Ovary (tissue), 9 donors: ENCODE data around the gene PER2. TPM values are rescaled to one million over a fixed set of nuclear protein-coding genes. Genes with fewer than 3 reads are reported as not detected.

Experiments
- DNase-seq, 5 donors: peaks; one replicate each; pipeline ENCODE4 v3.0.0-alpha.2; 2019 to 2020
- H3K27ac ChIP-seq, 2 donors: fragments of 200-600 bp; one replicate each; pipeline versions ENCODE4 v1.5.1 to v1.8.0; 2019 to 2022
- H3K27me3 ChIP-seq: fragments of 200-600 bp; one replicate; pipeline ENCODE4 v1.8.0; 2022
- H3K36me3 ChIP-seq: fragments of 200-600 bp; sonication (generic); one replicate; pipeline ENCODE4 v1.5.1; 2019
- H3K4me1 ChIP-seq: one replicate; pipeline ENCODE4 v1.8.1; 2013; ENCODE audit warnings: mild to moderate bottlenecking, moderate library complexity; ENCODE audit not compliant: insufficient read depth
- H3K4me3 ChIP-seq: fragments of 200-600 bp; sonication (generic); one replicate; pipeline ENCODE4 v1.5.1; 2017
- H3K9me3 ChIP-seq, 2 donors: fragments of 200-600 bp in 1 of 2; sonication (generic) in 1 of 2; one replicate each; pipeline versions ENCODE4 v1.5.1 to v1.8.1; 2013 to 2019; ENCODE audit warnings: mild to moderate bottlenecking in 1 of 2, moderate library complexity in 1 of 2
- CTCF ChIP-seq, 3 donors: fragments of 450-650 bp in 2 of 3; fragments of 200-600 bp in 1 of 3; IDR thresholded peaks; one replicate each; pipeline versions ENCODE4 v1.5.1 to v1.8.0; 2016 to 2022; ENCODE audit warnings: antibody characterized with exemption in 3 of 3, mild to moderate bottlenecking in 1 of 3
- EP300 ChIP-seq: sonication (generic); formaldehyde crosslinking; IDR thresholded peaks from one replicate; pipeline ENCODE4 v1.6.1; 2017; ENCODE audit warnings: antibody characterized with exemption
- POLR2A ChIP-seq: fragments of 450-650 bp; IDR thresholded peaks from one replicate; pipeline ENCODE4 v1.6.1; 2017; ENCODE audit warnings: antibody characterized with exemption, mild to moderate bottlenecking, moderate library complexity
- WGBS, 3 donors: extraction: QIAGEN DNeasy Blood & Tissue Kit in 1 of 3; methylation state at CpG; one replicate each; pipeline versions ENCODE4 v1.1.5 to v1.1.7; 2013 to 2017; 5-methylcytosine and 5-hydroxymethylcytosine counted together
- intact Hi-C, 4 donors: fragments of 100-400 bp; cut with DNase I; formaldehyde crosslinking; loops; one replicate each; pipeline versions ENCODE4 v1.11.0 to v1.15.1; 2022 to 2023
- polyA plus RNA-seq, 2 donors: library from polyadenylated mRNA; stranded (reverse); fragments of 200-250 nt in 1 of 2; fragments of 350-450 nt in 1 of 2; fragmentation: Illumina TruSeq in 1 of 2; extraction: RNeasy Lipid Tissue Mini Kit (QIAGEN cat#74804) in 1 of 2; gene quantifications; one replicate each; pipeline ENCODE4 v1.2.3, GENCODE V29; 2013 to 2014
- total RNA-seq, 7 donors: library from RNA; depleted of rRNA in 2 of 7; stranded (reverse); fragments of >200 nt in 2 of 7; fragmentation: NEBNext Ultra II Directional in 3 of 7; extraction: Animal tissue kit (Norgen Biotek cat#: 25700) in 3 of 7; gene quantifications; one replicate each; pipeline versions ENCODE4 v1.1.0 to v1.2.4, GENCODE V29; 2016 to 2023
- donor health status: DM: no; HTN: no; CAD: no; lungs with moderate emphysema.
- donor health status: DM: no; HTN: no; CAD: no.
- donor health status: Bipolar disorder and iron deficiency.
- donor health status: DM: yes; HTN: yes; CAD: no.
- donor health status: DM: no; HTN: no; CAD: no.
- donor health status: DM: yes; HTN: yes; CAD: no.

PER2 gene
- total and polyA plus RNA-seq, 9 donors = 8.1 to 34.5 (median 22.4) TPM

GRCh38 chr2:238247841-238248453 lies 40.5 kb downstream of the PER2 start:
- no peak for DNase-seq
- TF ChIP-seq POLR2A (no peak), EP300 (no peak), CTCF (IDR thresholded peaks at IDR 0.05) (no peak)
- Histone ChIP-seq H3K4me3 (no peak overlapping the region), H3K9me3 (no peaks in the 10 kb centered on the region), H3K27me3 (no peaks in the 10 kb centered on the region), H3K27ac (no peak overlapping the region), H3K4me1 (no peaks in the 10 kb centered on the region), H3K36me3 (no peaks in the 10 kb centered on the region)
- intact Hi-C loops = loop anchor here in 1 of 4 donors (10.0 kb wide), 1 partner anchor 283 kb away; the partner anchor contains the start of gene UBE2F
- WGBS, 3 donors = 65 to 73% (median 68%) methylated on average over 10 of the region's 10 CpGs

GRCh38 chr2:238247002-238247822 lies 41.2 kb downstream of the PER2 start:
- TF ChIP-seq POLR2A = no peak
- TF ChIP-seq EP300 = no peak
- no peak for TF ChIP-seq CTCF (IDR thresholded peaks at IDR 0.05)
- no peaks in the 10 kb centered on the region for H3K4me1 ChIP-seq
- intact Hi-C loops = loop anchor here in 1 of 4 donors (10.0 kb wide), 1 partner anchor 282 kb away; the partner anchor contains the start of gene UBE2F
- no peak for DNase-seq
- 81 to 89% (median 88%) methylated on average over 13 of the region's 13 CpGs for WGBS, 3 donors
- H3K9me3 ChIP-seq = no peaks in the 10 kb centered on the region
- no peaks in the 10 kb centered on the region for H3K36me3 ChIP-seq
- no peak overlapping the region for H3K4me3 ChIP-seq
- no peak overlapping the region for H3K27ac ChIP-seq
- no peaks in the 10 kb centered on the region for H3K27me3 ChIP-seq

- no peak overlapping the region for H3K4me3 ChIP-seq
- H3K36me3 ChIP-seq = no peaks in the 10 kb centered on the region
- WGBS, 3 donors = 91 to 95% (median 94%) methylated on average over 5 of the region's 5 CpGs
- DNase-seq = no peak
- no peaks in the 10 kb centered on the region for H3K9me3 ChIP-seq
- peaks cover 2% of the 10 kb centered on the region for H3K4me1 ChIP-seq
- no peak for TF ChIP-seq CTCF (IDR thresholded peaks at IDR 0.05)
- TF ChIP-seq EP300 = no peak
- no peak for TF ChIP-seq POLR2A
- H3K27ac ChIP-seq = no peak overlapping the region
- H3K27me3 ChIP-seq = no peaks in the 10 kb centered on the region
- intact Hi-C loops = loop anchor here in 1 of 4 donors (10.0 kb wide), 1 partner anchor 279 kb away; the partner anchor contains the start of gene UBE2F
Observed at GRCh38 chr2:238244151-238244550, 44.3 kb downstream of the PER2 start.

GRCh38 chr2:238243496-238244076 lies 44.8 kb downstream of the PER2 start:
- intact Hi-C loops = loop anchor here in 1 of 4 donors (10.0 kb wide), 1 partner anchor 279 kb away; the partner anchor contains the start of gene UBE2F
- H3K36me3 ChIP-seq = no peaks in the 10 kb centered on the region
- 76 to 81% (median 79%) methylated on average over 10 of the region's 10 CpGs for WGBS, 3 donors
- H3K27ac ChIP-seq = no peak overlapping the region
- H3K27me3 ChIP-seq = no peaks in the 10 kb centered on the region
- H3K4me1 ChIP-seq = peaks cover 2% of the 10 kb centered on the region
- no peaks in the 10 kb centered on the region for H3K9me3 ChIP-seq
- DNase-seq = peak in 1 of 5 donors; percentile 23
- no peak for TF ChIP-seq EP300
- TF ChIP-seq CTCF (IDR thresholded peaks at IDR 0.05) = no peak
- no peak for TF ChIP-seq POLR2A
- H3K4me3 ChIP-seq = no peak overlapping the region
